HuH-7 (cell line): ENCODE data around the gene CHL1.
"Not testable (repeated sequence)": the region's sequence is repeated elsewhere in the genome, so short reads cannot be mapped to it uniquely, and the experiment has no call there.

ENCODE experiments used
- DNase-seq: peaks from one replicate; pipeline ENCODE4 v3.0.0; 2011; ENCODE audit warnings: low spot score

Gene CHL1

GRCh38 chr3:341998-342397 is 145.4 kb downstream of the CHL1 start:
- DNase-seq: no peak

GRCh38 chr3:346186-346585 is 149.6 kb downstream of the CHL1 start:
- DNase-seq: no peak

GRCh38 chr3:347581-347980 is 151.0 kb downstream of the CHL1 start:
- no peak for DNase-seq

DNA sequence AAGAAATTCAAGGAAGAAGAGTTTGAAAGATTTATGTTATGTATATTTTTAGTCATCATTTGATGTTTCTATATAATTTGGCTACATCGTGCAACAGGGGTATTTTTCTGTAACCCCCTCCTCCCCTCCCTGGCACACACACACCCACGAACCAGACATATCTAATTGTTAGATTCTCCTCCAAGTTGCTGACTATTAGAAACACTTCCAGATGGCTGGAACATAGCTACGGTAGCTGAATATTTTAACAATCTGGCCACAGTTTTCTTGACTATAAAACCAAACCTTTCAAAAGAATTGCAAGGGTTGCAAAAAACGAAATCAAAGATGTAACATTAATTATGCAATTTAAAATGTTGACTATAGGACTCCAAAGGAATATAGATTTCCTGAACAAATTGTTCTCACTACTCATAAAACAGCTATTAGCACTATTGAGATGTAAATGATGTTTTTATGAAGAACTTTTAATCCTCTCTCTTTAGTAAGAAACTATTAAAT is 154.4 kb downstream of the CHL1 start:
- DNase-seq: no peak

- no peak for DNase-seq
Observed at GRCh38 chr3:352599-352998, 156.0 kb downstream of the CHL1 start.

DNA sequence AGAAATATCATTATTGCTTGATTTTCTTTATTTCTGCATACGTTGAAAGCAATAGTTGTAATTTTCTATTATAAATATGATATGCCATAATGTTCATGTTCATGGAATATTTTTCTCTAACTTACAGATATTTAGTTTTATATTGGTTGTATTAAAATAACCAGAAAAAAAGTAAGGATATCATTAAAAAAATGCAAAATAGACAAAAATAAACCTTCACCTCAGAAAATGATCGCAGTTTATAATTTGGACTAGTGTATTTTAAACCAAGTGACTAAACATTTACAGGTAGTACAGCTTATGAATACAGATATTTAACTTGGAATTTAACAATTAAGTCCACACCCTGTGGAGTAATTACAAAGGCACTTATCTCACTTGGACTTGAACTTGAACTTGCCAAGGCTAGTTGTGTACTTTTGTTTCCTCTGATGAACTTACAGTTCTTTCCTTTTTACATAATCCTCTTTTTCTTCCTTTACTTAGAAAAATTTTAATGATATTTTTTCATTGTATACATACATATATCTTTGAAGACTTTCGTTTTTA is 156.7 kb downstream of the CHL1 start:
- DNase-seq: no peak

- DNase-seq: peak; percentile 15
Observed at GRCh38 chr3:354432-354831, 157.9 kb downstream of the CHL1 start.

GRCh38 chr3:355622-356021 is 159.1 kb downstream of the CHL1 start:
- no peak for DNase-seq

- no peak for DNase-seq
Observed at GRCh38 chr3:356952-357351, 160.4 kb downstream of the CHL1 start.

DNA sequence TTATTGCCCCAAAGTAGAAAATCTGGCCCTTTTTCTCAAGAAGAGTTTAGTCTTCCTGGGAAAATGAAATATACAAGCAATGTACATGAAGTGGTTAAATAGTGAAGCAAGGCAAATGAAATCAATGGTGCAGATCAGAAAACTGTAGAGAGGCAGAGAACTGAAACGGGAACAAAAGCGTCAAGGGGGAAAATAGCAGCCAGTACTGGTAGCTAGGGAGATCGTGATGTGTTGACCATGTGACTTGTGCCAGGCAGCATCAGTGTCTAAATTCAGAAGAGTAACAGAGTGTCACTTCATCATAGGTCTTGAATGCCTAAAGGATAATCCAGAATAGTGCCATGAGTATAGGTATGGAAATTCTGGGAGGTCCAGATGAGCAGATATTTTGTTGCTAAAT is 163.1 kb downstream of the CHL1 start:
- DNase-seq: no peak

- no peak for DNase-seq
Observed at GRCh38 chr3:362681-363338, 166.2 kb downstream of the CHL1 start.

DNA sequence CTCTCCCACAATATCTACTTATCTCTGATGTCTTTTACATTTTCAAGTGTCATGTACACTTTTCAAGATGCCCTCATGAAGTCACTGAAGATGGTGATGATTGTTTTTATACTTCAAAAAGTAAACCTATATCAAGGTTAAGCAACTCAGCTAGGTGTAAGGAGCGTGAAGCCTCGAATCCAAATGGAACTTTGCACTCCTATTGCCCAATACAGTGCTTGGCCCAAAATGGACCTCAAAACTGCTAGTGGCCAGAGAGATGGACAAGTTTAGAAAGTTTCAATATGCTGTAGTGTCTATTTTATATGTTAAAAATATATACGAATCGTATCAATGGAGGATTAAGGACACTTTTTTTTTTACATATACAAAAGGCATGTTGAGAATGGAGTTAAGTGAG is 167.7 kb downstream of the CHL1 start:
- DNase-seq: no peak

- no peak for DNase-seq
Observed at GRCh38 chr3:365268-365667, 168.7 kb downstream of the CHL1 start.

DNA sequence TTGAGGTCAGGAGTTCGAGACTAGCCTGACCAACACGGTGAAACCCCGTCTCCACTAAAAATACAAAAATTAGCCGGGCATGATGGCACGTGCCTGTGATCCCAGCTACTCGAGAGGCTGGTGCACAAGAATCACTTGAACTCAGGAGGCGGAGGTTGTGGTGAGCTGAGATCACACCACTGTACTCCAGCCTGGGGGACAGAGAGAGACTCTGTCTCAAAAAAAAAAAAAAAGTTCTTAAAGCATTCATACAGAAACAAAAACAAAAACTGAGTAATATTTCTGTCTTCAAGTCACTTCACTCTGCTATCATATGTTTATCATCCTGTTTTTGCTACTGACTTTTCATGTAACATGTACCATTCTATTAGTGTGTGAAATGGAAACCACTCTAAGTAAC is 169.7 kb downstream of the CHL1 start:
- DNase-seq: not testable (repeated sequence)

DNA sequence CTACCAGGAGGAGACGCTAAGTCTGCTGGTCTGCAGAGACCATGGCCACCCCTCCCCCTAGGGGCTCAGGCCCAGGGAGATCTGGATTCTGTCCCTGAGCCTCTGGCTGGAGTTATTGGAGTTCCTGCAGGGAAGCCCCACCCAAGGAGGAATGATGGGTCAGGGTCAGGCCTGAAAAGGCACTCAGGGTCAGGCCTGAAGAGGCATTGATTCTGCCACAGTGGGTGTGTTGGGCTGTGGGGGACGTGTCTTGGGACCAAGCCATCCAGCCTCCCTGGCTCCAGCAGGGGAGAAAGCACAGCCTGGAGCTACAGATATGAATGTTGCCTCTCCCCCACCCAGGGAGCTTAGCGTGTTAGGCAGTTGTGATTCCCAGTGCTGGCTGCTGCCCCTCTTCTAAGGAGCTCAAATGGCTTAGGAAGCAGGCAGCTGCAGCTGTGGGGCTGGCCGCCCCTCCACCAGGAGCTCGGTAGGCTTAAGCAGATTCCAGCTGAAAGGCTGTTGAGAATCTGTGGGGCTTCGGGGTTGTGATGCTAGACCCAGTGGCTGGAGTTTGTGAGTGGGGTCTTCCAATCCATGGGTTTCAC is 176.7 kb downstream of the CHL1 start:
- DNase-seq: no peak

- DNase-seq: no peak
Observed at GRCh38 chr3:374459-374858, 177.9 kb downstream of the CHL1 start.

GRCh38 chr3:377158-377561 is 180.6 kb downstream of the CHL1 start:
- DNase-seq: peak; percentile 4

- DNase-seq: no peak
Observed at GRCh38 chr3:380801-381200, 184.2 kb downstream of the CHL1 start.

DNA sequence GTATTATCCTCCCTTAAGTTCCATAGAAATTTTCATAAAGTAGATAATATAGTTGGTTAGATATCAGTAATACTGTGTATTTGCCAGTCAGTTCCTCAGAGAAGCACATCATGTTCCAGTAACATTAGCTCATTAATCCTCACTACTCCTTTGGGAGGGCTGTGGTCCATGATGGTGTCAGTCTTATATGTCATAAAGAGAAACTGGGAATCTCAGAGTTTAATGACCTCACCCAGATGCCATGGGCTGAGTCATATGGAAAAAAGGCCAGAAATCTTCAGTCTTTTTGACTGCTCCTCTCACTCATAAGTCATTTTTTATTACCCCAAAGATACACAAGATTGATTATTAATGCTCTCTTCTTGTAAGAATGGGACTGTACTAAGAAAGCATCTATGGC is 188.6 kb downstream of the CHL1 start:
- no peak for DNase-seq

DNA sequence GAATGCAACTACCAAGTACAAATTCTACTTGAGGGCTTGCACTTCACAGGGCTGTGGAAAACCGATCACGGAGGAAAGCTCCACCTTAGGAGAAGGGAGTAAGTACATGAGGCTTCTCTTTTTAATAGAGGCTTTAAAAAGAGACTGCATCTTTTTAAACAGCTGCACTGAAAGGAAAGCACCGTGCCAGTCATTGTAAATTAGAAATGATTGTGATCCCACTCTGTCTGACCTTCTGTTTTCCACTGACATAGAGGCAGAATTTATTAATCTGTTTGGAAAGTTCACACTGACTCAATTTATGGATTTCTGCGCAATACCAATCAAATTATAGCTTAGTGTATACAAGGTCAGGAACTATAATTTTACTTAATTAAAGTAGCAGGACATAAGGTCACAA is 198.2 kb downstream of the CHL1 start:
- DNase-seq: no peak

- no peak for DNase-seq
Observed at GRCh38 chr3:396293-396692, 199.7 kb downstream of the CHL1 start.

- DNase-seq: no peak
Observed at GRCh38 chr3:399647-400046, 203.1 kb downstream of the CHL1 start.

GRCh38 chr3:403826-404225 is 207.3 kb downstream of the CHL1 start:
- DNase-seq: no peak

DNA sequence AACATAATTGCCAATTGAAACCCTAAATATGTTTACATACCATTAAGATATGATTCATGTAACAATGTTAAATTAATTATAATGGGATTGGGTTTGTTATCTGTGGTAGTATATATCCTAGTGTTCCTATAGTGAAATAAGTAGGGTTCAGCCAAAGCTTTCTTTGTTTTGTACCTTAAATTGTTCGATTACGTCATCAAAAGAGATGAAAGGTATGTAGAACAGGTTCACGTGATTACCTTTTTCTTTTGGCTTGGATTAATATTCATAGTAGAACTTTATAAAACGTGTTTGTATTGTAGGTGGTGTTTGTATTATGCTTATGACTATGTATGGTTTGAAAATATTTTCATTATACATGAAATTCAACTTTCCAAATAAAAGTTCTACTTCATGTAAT is 212.4 kb downstream of the CHL1 start:
- no peak for DNase-seq
